ENCODE data around the gene SERGEF. TPM values are rescaled to one million over a fixed set of nuclear protein-coding genes. Genes with fewer than 3 reads are reported as not detected.

Gene SERGEF
- total RNA-seq, 2 donors from 2014 or later: 26.7 to 42.1 TPM

DNA sequence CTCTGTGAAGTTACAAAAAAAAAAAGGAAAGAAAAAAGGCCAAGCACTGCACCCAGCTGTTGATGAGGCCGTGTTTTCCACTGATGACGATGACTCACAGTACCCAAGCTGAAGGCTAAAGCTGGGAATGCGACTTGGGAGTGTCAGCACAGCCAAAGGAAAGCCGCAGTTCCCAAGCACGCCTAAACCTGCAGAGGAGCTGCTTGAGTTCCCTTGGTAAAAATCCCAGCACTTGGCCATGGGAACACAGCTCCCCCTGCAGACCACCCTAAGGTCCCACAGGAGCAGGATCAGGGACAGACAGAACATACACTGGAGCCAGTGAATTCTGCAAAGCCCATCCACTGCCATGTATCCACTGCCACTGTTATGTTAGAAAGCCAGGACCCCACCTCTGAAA is 39.9 kb downstream of the SERGEF start:
- Mint-ChIP-seq H3K4me1 (peaks cover 2% of the 10 kb centered on the region), H3K27ac (no peak overlapping the region), H3K4me3 (no peak overlapping the region), H3K9me3 (peaks cover 1% of the 10 kb centered on the region), H3K36me3 (ENCODE audit: low read depth) (peaks cover 25% of the 10 kb centered on the region), H3K27me3 (ENCODE audit: insufficient read depth) (no peaks in the 10 kb centered on the region)
- Histone ChIP-seq H3K9me3 (ENCODE audit: control insufficient read depth, low read length) (peaks cover 12% of the 10 kb centered on the region), H3K9ac (ENCODE audit: extremely low read depth, low read length, poor library complexity, severe bottlenecking) (no peak overlapping the region), H3K27me3 (ENCODE audit: control insufficient read depth, insufficient read depth, low read length, poor library complexity, severe bottlenecking) (no peaks in the 10 kb centered on the region), H3K4me3 (ENCODE audit: low read length) (no peak overlapping the region), H3K27ac (ENCODE audit: low read depth, low read length) (no peak overlapping the region), H3K4me1 (ENCODE audit: control insufficient read depth, insufficient read depth, low read length) (no peaks in the 10 kb centered on the region), H3K36me3 (ENCODE audit: control insufficient read depth, insufficient read depth, low read length) (peaks cover 26% of the 10 kb centered on the region)
- DNase-seq: peak; percentile 92
- TF ChIP-seq, protein P1, sequence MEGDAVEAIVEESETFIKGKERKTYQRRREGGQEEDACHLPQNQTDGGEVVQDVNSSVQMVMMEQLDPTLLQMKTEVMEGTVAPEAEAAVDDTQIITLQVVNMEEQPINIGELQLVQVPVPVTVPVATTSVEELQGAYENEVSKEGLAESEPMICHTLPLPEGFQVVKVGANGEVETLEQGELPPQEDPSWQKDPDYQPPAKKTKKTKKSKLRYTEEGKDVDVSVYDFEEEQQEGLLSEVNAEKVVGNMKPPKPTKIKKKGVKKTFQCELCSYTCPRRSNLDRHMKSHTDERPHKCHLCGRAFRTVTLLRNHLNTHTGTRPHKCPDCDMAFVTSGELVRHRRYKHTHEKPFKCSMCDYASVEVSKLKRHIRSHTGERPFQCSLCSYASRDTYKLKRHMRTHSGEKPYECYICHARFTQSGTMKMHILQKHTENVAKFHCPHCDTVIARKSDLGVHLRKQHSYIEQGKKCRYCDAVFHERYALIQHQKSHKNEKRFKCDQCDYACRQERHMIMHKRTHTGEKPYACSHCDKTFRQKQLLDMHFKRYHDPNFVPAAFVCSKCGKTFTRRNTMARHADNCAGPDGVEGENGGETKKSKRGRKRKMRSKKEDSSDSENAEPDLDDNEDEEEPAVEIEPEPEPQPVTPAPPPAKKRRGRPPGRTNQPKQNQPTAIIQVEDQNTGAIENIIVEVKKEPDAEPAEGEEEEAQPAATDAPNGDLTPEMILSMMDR (conservative IDR thresholded peaks at IDR 0.05): peak; percentile 88
- 0 to 24% methylated on average over 2 to 5 of the region's 5 CpGs for WGBS, 2 experiments (ENCODE audit: insufficient coverage in 1 of 2, insufficient read length in 1 of 2)

DNA sequence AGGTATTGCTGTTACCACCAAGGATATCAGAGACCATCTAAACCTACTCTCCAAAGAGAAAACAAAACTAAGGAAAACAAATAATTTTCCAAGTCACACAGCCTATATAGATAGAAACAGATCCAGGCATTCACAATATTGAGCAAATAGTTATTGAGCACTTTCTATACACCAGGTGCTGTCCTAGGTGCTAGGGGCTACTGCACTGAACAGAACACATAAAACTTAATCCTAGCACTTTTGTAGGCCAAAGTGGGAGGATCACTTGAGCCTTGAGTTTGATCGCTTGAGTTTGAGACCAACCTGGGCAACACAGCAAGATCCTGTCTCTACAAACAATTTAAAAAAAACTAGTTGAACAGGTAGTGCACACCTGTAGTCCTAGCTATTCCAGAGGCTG is 44.6 kb downstream of the SERGEF start:
- whole genome bisulfite sequencing, 2 experiments (ENCODE audit: insufficient coverage in 1 of 2, insufficient read length in 1 of 2): 83 to 96% methylated on average over 1 of the region's 1 CpG
- Mint-ChIP-seq H3K27ac (no peak overlapping the region), H3K27me3 (ENCODE audit: insufficient read depth) (no peaks in the 10 kb centered on the region)

DNA sequence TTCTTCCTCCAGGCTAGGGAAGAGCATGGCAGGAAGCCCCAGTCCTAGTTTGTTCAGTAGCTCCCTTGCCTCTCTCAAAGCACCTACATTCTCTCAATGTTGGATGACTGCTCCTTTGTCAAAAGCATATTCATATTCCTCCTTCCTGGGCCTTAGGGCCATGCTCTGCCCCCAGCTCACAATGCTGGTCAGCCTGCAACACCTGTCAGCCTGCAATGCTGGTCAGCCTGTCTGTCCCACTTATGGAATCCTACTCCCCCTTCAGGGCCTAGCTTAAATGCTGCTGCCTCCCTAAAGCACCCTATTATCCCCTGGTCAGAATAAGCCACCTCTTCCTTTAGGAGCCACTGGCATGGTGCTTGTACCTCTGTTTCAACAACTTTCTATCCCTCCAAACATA is 45.2 kb downstream of the SERGEF start:
- TF ChIP-seq, protein P1 (conservative IDR thresholded peaks at IDR 0.05): no peak
- peaks cover 26% of the 10 kb centered on the region for H3K36me3 ChIP-seq (ENCODE audit: control insufficient read depth, insufficient read depth, low read length)
- Mint-ChIP-seq H3K4me3 (no peak overlapping the region), H3K4me1 (no peaks in the 10 kb centered on the region), H3K9me3 (peaks cover 1% of the 10 kb centered on the region), H3K27me3 (ENCODE audit: insufficient read depth) (no peaks in the 10 kb centered on the region), H3K27ac (no peak overlapping the region), H3K36me3 (ENCODE audit: low read depth) (peaks cover 23% of the 10 kb centered on the region)
- no peak for DNase-seq
- peaks cover 12% of the 10 kb centered on the region for H3K9me3 ChIP-seq (ENCODE audit: control insufficient read depth, low read length)
- no peaks in the 10 kb centered on the region for H3K4me1 ChIP-seq (ENCODE audit: control insufficient read depth, insufficient read depth, low read length)
- no peak overlapping the region for H3K27ac ChIP-seq (ENCODE audit: low read depth, low read length)
- no peaks in the 10 kb centered on the region for H3K27me3 ChIP-seq (ENCODE audit: control insufficient read depth, insufficient read depth, low read length, poor library complexity, severe bottlenecking)
- H3K9ac ChIP-seq (ENCODE audit: extremely low read depth, low read length, poor library complexity, severe bottlenecking): no peak overlapping the region
- no peak overlapping the region for H3K4me3 ChIP-seq (ENCODE audit: low read length)

More for the DNA sequence above, 44.6 kb downstream of the SERGEF start:
- H3K27ac ChIP-seq (ENCODE audit: low read depth, low read length): no peak overlapping the region
- Mint-ChIP-seq H3K4me3 (no peak overlapping the region), H3K36me3 (ENCODE audit: low read depth) (peaks cover 25% of the 10 kb centered on the region), H3K4me1 (peaks cover 2% of the 10 kb centered on the region), H3K9me3 (peaks cover 1% of the 10 kb centered on the region)
- DNase-seq: no peak
- no peak overlapping the region for H3K4me3 ChIP-seq (ENCODE audit: low read length)
- H3K36me3 ChIP-seq (ENCODE audit: control insufficient read depth, insufficient read depth, low read length): peaks cover 26% of the 10 kb centered on the region
- no peaks in the 10 kb centered on the region for H3K27me3 ChIP-seq (ENCODE audit: control insufficient read depth, insufficient read depth, low read length, poor library complexity, severe bottlenecking)
- H3K9ac ChIP-seq (ENCODE audit: extremely low read depth, low read length, poor library complexity, severe bottlenecking): no peak overlapping the region
- H3K9me3 ChIP-seq (ENCODE audit: control insufficient read depth, low read length): peaks cover 12% of the 10 kb centered on the region
- no peaks in the 10 kb centered on the region for H3K4me1 ChIP-seq (ENCODE audit: control insufficient read depth, insufficient read depth, low read length)
- TF ChIP-seq, protein P1 (conservative IDR thresholded peaks at IDR 0.05): no peak
